GM21367 (cell line): ENCODE data around the gene SLC35F3.
"Not testable (repeated sequence)": the region's sequence is repeated elsewhere in the genome, so short reads cannot be mapped to it uniquely, and the experiment has no call there.

Experiments
- ATAC-seq: cut with Tn5 transposase; IDR thresholded peaks from one replicate; pipeline ENCODE4 v1.9.1; 2021; ENCODE audit not compliant: unreplicated experiment

Gene SLC35F3

DNA sequence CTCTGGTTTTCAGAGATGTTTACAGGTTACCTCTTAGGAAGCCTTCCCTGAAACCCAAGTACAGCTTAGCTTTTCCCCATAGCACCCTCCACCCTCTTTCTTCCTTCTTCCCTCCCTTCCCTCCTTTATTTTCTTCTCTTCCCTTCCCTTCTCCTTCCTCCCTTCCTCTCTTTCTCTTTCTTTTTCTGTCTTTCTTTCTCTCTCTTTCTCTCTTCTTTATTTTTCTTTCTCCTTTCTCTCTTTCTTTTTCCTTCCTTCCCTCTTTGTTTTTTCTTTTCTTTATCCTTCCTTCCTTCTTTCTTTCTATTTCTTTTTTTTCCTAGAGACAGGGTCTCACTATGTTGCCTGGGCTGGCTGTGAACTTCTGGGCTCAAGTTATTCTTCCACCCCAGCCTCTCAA lies 231.6 kb downstream of the SLC35F3 start:
- ATAC-seq = no peak

GRCh38 chr1:234139966-234140365 lies 235.5 kb downstream of the SLC35F3 start:
- no peak for ATAC-seq

- no peak for ATAC-seq
These were observed 235.9 kb downstream of the SLC35F3 start for GRCh38 chr1:234140388-234140787.

GRCh38 chr1:234141006-234141405 lies 236.5 kb downstream of the SLC35F3 start:
- no peak for ATAC-seq

GRCh38 chr1:234143681-234144080 lies 239.2 kb downstream of the SLC35F3 start:
- ATAC-seq = no peak

GRCh38 chr1:234144901-234145300 lies 240.4 kb downstream of the SLC35F3 start:
- ATAC-seq = no peak

GRCh38 chr1:234148350-234148749 lies 243.9 kb downstream of the SLC35F3 start:
- no peak for ATAC-seq

DNA sequence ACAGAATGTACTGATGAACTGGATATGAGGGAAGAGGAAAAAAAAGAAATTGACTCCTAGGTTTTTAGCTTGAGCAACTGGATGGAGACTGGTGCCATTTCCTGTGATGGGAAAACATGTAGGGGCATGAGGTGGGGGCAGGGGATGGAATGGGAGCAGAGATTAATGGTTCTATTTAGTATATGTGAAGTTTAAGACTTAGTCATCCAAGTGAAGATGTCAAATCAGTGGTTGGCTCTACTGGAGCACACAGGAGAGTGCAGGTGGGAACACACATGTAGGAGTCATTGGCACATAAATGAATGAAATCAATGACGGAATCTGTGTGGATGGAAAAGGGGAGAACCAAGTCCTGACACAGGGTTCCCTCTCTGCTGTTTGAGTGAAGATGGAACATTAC lies 244.3 kb downstream of the SLC35F3 start:
- ATAC-seq = no peak

DNA sequence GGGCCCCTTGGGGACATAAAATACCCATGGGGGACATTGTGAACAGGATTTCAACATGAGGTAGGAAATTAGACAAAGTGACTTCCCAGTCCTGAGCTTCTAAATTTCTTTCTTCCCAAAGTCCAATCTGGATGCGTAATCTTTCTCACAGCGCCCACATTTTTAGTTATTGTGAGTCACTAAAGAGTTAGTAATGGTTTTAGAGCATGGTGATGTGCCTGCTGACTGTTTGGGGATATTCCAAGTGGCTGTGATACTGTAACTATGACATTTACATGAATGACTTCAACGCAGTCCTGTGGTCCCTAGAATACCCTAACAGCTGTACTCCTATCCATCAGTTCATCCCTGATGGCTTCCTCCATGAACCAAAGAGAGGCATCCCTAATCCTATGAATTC lies 244.7 kb downstream of the SLC35F3 start:
- no peak for ATAC-seq

DNA sequence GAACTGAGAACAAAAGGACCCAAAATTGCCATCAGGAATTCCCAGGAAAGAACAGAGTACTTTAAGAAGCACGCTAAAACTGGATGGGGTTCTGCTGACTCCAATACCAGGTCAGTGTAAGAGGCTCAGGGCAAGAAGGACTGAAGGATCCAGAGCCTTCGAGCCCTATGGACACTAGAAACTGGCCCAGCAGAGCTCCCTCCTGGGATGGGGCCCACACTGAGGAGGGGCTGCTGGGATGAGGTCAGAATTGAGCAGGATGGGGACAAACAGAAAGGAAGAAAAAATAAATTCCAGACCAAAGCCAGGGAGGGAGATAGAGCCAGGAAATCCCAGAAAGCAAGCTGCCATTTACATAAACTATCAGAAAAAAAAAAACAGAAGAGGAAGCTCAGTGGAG lies 246.4 kb downstream of the SLC35F3 start:
- ATAC-seq = no peak

DNA sequence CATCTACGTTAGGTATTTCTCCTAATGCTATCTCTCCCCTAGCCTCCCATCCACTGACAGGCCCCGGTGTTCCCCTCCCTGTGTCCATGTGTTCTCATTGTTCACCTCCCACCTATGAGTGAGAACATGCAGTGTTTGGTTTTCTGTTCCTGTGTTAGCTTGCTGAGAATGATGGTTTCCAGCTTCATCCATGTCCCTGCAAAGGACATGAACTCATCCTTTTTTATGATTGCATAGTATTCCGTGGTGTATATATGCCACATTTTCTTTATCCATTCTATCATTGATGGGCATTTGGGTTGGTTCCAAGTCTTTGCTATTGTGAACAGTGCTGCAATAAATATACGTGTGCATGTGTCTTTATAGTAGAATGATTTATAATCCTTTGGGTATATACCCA lies 247.9 kb downstream of the SLC35F3 start:
- not testable (repeated sequence) for ATAC-seq

- no peak for ATAC-seq
These were observed 250.1 kb downstream of the SLC35F3 start for GRCh38 chr1:234154320-234155251.

DNA sequence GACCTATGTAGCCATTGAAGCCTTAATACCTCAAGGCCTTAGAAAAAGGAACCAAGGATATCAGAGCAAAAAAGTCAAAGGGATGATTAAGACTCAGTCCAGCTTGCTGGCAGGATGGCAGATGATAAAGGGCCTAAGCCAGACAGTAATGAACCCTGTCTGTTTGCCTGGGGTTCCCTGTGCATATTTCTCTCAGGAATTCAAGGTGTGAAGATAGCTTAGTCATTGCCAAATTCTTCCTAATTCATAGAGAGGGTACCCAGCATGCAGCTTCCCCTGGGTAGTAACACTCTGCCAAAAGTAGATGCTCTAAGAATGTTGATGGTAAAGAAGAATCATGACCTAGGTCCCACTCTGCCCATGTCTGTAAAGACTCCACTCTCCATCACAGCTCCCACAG lies 258.2 kb downstream of the SLC35F3 start:
- no peak for ATAC-seq

- no peak for ATAC-seq
These were observed 258.9 kb downstream of the SLC35F3 start for GRCh38 chr1:234163267-234163919.

DNA sequence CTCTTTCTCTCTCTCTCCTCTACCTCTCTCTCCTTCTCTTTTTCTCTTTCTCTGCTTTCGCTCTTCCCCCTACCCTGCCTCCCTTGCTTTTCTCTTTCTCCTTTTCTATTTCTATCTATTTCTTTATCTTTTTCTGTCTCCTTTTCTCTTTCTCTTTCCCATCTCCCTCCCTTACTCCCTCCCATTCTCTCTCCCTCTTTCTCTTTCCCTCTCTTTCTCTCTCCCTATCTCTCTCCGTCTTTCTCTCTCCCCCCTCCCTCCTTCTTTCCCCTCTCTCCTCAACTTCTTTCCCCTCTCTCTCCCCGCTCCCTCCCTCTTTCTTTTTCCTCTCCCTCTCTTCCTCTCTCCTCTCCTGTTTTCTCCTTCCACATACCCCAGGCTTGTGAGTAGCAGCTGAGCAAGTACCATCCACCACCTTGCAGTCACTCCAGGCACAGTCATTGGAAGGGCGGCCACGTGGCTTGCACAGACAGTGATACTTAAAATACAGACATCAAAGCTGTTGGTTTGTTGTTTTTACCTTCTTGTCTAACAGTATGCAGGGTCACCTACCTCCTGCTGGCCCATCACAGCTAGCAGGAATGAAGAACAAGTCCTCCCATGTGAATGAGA lies 259.7 kb downstream of the SLC35F3 start:
- ATAC-seq = no peak

DNA sequence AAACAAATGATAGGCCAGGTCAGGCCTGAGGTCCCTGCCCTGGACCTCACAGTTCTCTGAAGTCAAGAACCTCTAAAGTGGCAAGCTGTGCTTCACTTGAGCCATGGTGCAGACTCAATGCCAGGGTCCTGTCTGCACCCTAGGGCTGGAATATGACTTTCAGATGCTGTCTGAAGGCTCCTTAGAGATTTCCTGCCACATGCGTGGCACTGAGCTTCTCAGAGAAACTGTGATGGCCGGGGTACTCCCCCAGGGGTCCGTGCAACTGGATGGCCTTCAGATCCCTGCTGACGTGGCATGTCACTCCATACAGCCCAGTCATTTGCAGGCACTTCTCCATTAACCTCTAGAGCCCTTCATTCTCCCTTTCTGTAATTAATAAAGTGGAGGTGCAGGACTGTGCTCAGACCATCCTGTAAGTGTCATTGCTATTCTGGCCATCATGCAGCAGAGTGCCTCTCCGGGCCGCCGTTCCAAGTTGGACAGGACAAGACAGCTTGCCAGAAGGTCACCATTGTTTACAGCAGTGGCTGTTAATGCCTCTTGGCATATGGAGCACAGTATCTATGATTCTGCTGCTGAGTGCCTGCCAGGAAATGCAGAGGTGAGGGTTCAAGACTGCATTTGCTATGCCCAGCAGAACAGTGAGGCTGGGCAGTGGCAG lies 263.7 kb downstream of the SLC35F3 start:
- ATAC-seq = no peak

GRCh38 chr1:234169161-234169849 lies 264.8 kb downstream of the SLC35F3 start:
- no peak for ATAC-seq

DNA sequence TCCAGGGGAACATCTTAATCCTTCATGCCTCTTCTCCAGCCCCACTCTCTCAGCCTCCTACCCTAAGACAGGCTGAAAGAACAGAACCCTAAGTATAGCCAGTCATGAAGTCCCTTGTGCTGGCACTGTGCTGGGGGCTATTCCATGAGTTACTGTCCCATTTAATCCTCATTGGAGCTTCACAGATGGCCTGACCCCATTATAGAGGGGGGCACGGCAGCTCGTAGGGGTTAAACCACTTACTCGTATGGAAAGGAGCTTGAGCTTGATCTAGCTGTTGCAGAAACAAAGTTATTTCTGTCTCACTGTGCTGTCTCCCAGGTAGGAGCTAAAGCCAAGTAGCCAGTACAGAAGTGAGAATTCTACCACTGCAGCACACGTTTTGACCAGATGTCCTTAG lies 265.6 kb downstream of the SLC35F3 start:
- ATAC-seq = no peak

- no peak for ATAC-seq
These were observed 266.1 kb downstream of the SLC35F3 start for GRCh38 chr1:234170622-234171021.

- no peak for ATAC-seq
These were observed 269.5 kb downstream of the SLC35F3 start for GRCh38 chr1:234173968-234174367.

- no peak for ATAC-seq
These were observed 270.9 kb downstream of the SLC35F3 start for GRCh38 chr1:234175363-234175762.
